Stimulated activated CD4-positive, alpha-beta T cell treated with anti-CD3 and anti-CD28 coated beads, Interleukin-12 subunit alpha, Interleukin-12 subunit beta, amount 100 ng/mL, for 48 hours (primary cell): Measurements from ENCODE around the gene SORCS2.

Experiments
- DNase-seq, 3 donors: peaks; one replicate each; pipeline ENCODE4 v3.0.0-alpha.2; 2020; ENCODE audit warnings: low read depth in 2 of 3, low spot score in 1 of 3

The SORCS2 gene

DNA sequence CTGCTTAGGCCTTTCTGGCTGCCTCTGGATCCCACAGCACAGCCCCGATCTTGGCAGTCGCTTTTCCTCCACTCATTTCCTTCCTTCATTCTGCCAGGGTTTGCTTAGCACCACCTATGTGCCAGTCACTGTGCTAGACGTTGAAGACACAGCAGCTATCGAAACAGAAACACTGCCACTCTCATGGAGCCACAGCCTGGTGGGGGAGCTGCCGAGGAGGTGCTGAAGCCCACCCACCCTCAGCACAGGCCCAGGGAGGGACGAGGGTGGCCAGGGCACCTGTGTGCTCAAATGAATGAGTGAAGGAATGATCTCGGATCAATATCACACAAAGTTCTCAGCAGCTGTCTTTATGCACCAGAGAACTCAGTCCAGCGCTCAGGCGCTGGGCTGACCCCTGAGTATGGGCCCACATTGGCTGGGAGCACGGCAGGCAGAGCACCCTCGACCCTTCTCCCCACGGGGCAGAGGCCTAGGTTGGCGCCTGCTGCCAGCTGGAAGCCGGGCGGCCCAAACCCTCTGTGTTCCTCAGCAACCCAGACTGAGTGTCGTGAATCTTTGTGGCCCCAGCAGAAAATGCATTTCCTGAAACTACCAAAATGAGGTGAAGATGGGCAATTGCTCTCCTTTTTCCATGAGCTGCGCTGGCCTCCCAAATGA lies 108.9 kb downstream of the SORCS2 start:
- no peak for DNase-seq

GRCh38 chr4:7301846-7302630 lies 109.7 kb downstream of the SORCS2 start:
- DNase-seq, result no peak

DNA sequence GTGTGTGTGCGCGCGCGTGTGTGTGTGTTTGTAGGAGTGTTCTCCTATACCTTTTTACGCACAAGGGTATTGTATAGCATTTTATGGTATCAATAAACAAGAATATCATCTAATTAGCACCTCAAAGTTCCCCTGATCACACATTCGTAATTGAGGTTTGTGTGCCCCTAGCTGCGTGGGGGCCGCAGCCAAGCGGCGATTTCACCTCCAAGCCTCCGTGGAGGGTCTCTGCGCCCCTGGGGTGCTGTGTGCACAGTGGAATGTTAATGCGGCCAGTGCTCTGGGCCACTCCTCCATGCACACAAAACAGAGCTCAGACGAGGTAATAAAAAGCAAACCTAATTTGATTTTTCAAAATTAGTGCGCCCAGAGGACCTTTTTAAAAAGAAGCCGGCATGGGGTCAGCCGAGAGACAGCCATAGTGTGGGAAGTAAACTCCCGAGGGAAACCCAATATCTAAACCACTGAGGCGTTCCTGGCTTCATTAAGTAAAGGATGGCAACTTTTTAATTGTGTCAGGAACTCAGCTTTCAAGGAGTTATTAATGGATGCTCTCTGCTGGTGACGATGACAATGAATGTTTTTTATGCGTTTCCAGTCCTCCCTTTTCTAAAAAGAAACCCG lies 110.6 kb downstream of the SORCS2 start:
- no peak for DNase-seq

DNA sequence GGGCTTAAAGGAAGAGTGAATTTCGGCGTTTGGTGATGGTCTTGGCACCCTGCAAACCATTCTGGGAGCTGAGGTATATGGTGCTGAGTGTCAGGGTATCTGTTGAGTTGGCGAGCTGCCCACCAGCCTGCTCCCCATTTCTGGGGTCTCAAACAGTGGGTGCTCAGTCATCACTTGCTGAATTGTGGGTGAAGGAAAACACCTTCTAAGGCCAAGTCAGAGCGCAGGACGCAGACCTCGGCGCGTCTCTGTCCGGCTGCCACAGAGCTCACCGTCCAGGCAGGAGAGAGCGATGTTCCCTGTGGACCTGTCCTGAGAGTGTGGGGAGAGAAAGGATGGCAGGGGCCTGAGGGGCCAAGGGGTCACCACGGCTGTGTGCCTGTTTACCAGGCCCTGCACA lies 111.2 kb downstream of the SORCS2 start:
- DNase-seq, result no peak

- no peak for DNase-seq
Observed at GRCh38 chr4:7304436-7304835, 112.1 kb downstream of the SORCS2 start.

GRCh38 chr4:7306021-7306965 lies 114.0 kb downstream of the SORCS2 start:
- no peak for DNase-seq

DNA sequence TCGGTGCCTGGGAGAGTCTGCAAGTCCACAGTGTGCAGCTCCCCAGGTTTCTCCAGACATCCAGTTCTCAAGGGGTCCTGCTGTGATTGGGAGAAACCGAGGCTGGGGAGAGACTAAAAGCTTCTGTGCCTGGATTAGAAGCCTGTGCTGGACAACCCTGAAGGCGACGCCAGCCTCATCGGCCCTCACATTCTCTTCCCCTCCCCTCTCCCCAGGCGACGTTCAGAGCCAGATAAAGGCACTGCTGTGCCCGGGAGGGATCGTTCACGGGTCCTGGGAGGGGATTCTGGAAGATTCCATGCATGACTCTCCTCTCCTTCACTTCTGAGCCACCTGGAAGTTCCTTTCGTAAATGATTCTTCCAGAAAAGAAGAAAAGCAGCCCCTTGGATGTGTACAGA lies 114.6 kb downstream of the SORCS2 start:
- no peak for DNase-seq

GRCh38 chr4:7307394-7308099 lies 115.2 kb downstream of the SORCS2 start:
- DNase-seq, result no peak

DNA sequence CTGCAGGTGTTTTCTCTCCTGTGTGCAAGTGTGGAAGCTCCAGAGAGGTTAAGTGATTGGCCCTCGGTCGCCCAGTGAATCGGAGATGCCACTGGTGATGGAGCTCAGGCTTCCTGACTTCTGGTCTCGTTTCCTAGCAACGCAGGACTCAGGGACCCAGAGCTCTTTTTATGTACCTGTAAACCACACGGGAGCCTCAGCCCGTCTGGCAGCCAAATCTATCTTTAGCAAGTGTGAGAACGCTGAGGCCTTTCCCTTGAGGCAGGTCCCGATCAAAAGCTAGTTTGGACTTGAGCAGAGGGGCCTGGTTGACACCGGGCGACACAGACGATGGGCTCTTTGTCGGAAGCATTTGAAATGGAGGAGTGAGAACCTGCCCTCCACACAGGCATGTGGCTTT lies 116.8 kb downstream of the SORCS2 start:
- no peak for DNase-seq

- no peak for DNase-seq
Observed at GRCh38 chr4:7309636-7310390, 117.5 kb downstream of the SORCS2 start.

DNA sequence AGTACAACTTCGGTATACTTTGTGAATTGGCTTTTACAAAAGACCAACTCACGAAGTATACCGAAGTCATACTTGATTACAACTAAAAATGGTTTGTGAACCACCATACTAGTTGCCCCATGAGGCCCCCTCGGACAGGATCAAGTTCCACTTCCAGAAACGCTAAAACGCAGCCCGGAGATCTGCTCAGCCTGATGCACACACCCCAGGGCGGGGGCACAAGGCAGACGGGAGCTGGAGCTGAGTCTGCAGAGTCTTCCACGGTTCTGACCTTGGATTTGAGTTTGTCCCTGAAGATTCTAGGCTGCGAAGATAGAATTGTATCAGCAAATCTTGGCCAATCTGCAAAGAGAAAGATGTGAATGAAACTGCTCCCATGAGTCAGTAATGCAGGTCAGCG lies 118.1 kb downstream of the SORCS2 start:
- no peak for DNase-seq

GRCh38 chr4:7311205-7311604 lies 118.9 kb downstream of the SORCS2 start:
- no peak for DNase-seq

DNA sequence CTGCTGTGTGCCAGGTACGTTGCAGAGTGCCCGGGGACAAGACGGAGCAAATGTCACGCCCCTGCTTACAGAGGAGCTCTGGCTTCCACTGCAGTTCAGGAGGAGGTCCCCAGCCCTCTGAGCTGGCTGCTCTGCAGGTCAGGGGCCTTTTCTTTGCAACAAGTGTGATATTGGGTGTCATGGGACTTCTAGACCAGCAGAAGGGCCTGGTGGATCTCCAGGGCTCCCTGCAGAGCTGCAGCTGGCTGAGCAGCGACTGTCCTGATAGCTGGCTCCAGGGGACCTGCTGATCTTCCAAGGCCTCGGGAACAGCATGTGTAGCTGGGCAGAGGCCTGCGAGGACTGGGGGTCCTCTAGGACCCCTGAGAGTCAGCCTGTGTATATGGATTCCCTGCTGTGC lies 120.4 kb downstream of the SORCS2 start:
- DNase-seq, result no peak

GRCh38 chr4:7313347-7313811 lies 121.0 kb downstream of the SORCS2 start:
- DNase-seq, result no peak

GRCh38 chr4:7313991-7314390 lies 121.7 kb downstream of the SORCS2 start:
- no peak for DNase-seq

GRCh38 chr4:7315286-7315685 lies 122.9 kb downstream of the SORCS2 start:
- DNase-seq, result no peak

DNA sequence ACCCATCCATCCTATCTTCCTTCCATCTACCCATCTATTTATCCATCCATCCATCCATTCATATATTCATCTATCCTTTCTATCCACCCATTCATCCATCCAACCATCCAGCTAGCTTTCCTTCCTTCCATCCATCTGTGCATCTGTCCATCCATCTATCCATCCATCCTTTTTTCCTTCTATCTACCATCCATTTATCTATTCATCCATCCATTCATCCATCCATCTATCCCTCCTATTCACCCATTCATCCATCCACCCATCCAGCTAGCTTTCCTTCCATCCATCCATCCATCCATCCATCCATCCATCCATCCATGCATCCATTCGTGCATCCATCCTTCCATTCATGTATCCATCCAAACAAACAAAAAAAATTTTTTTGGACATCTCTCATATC lies 123.6 kb downstream of the SORCS2 start:
- no peak for DNase-seq

- DNase-seq, result no peak
Observed at GRCh38 chr4:7319024-7319423, 126.7 kb downstream of the SORCS2 start.

GRCh38 chr4:7320206-7320797 lies 128.0 kb downstream of the SORCS2 start:
- no peak for DNase-seq
